KMS-11 (cell line): ENCODE data around the gene ZNF740.

Experiments
- H2AFZ ChIP-seq: fragments of 200-600 bp; sonication (generic); 2 replicates; pipeline ENCODE4 v1.6.1; 2016; ENCODE audit warnings: antibody characterized with exemption, mixed run types, low read depth
- H3K27ac ChIP-seq: fragments of 200-600 bp; sonication (generic); 2 replicates; pipeline ENCODE4 v1.6.1; 2016; ENCODE audit warnings: mild to moderate bottlenecking, mixed run types
- H3K27me3 ChIP-seq: fragments of 200-600 bp; sonication (generic); 2 replicates; pipeline ENCODE4 v1.6.1; 2017; ENCODE audit warnings: mild to moderate bottlenecking, low read depth, mixed run types, moderate library complexity; ENCODE audit not compliant: insufficient read depth
- H3K36me3 ChIP-seq: fragments of 200-600 bp; sonication (generic); 2 replicates; pipeline ENCODE4 v1.6.1; 2017; ENCODE audit warnings: mild to moderate bottlenecking, mixed run types; ENCODE audit not compliant: insufficient read depth
- H3K4me1 ChIP-seq: fragments of 200-600 bp; sonication (generic); 2 replicates; pipeline ENCODE4 v1.6.1; 2016; ENCODE audit warnings: mild to moderate bottlenecking, low read depth, mixed run types; ENCODE audit not compliant: poor library complexity, severe bottlenecking
- H3K4me2 ChIP-seq: fragments of 200-600 bp; sonication (generic); 2 replicates; pipeline ENCODE4 v1.7.0; 2016; ENCODE audit warnings: mild to moderate bottlenecking, mixed run types
- H3K4me3 ChIP-seq: fragments of 200-600 bp; sonication (generic); IDR thresholded peaks from 2 replicates; pipeline ENCODE4 v1.6.1; 2017; ENCODE audit warnings: low read depth, low read length, mixed read lengths; ENCODE audit not compliant: insufficient read depth
- H3K79me2 ChIP-seq: fragments of 200-600 bp; sonication (generic); 2 replicates; pipeline ENCODE4 v1.6.1; 2016; ENCODE audit warnings: low read depth, mixed run types; ENCODE audit not compliant: insufficient read depth
- H3K9ac ChIP-seq: fragments of 200-600 bp; sonication (generic); 2 replicates; pipeline ENCODE4 v1.6.1; 2016; ENCODE audit warnings: mild to moderate bottlenecking, mixed run types
- H4K20me1 ChIP-seq: fragments of 200-600 bp; sonication (generic); 2 replicates; pipeline ENCODE4 v1.6.1; 2016; ENCODE audit warnings: mild to moderate bottlenecking, mixed run types; ENCODE audit not compliant: insufficient read depth
- CTCF ChIP-seq: fragments of 200-600 bp; sonication (generic); conservative IDR thresholded peaks from 2 replicates; pipeline ENCODE4 v1.6.1; 2017; ENCODE audit warnings: low read depth, mild to moderate bottlenecking, antibody characterized with exemption, low read length, moderate library complexity, mixed read lengths

ZNF740 gene

GRCh38 chr12:53223389-53224060, 43.0 kb downstream of the ZNF740 start:
- Histone ChIP-seq H3K36me3 (no peaks in the 10 kb centered on the region), H3K27ac (no peak overlapping the region), H3K4me2 (peak overlapping the region; percentile 100; the same call in 1 of the 2 replicates), H2AFZ (no peak overlapping the region), H4K20me1 (no peaks in the 10 kb centered on the region), H3K9ac (no peak overlapping the region), H3K79me2 (peaks cover 12% of the 10 kb centered on the region; the same call in 1 of the 2 replicates), H3K27me3 (no peaks in the 10 kb centered on the region), H3K4me1 (peaks cover 46% of the 10 kb centered on the region), H3K4me3 (no peak overlapping the region)
- TF ChIP-seq CTCF, result no peak

GRCh38 chr12:53224061-53224896, 43.8 kb downstream of the ZNF740 start:
- peaks cover 42% of the 10 kb centered on the region for H3K4me1 ChIP-seq
- H3K9ac ChIP-seq, result no peak overlapping the region
- no peaks in the 10 kb centered on the region for H3K36me3 ChIP-seq
- no peak for TF ChIP-seq CTCF
- H3K27ac ChIP-seq, result no peak overlapping the region
- no peaks in the 10 kb centered on the region for H4K20me1 ChIP-seq
- H3K79me2 ChIP-seq, result peaks cover 6% of the 10 kb centered on the region; the same call in 1 of the 2 replicates
- no peak overlapping the region for H3K4me3 ChIP-seq
- no peak overlapping the region for H2AFZ ChIP-seq
- no peak overlapping the region; the same call in 1 of the 2 replicates for H3K4me2 ChIP-seq
- no peaks in the 10 kb centered on the region for H3K27me3 ChIP-seq

- no peak overlapping the region for H3K4me2 ChIP-seq
- H3K9ac ChIP-seq, result no peak overlapping the region
- TF ChIP-seq CTCF, result no peak
- H3K4me1 ChIP-seq, result peaks cover 36% of the 10 kb centered on the region
- no peaks in the 10 kb centered on the region for H3K27me3 ChIP-seq
- no peaks in the 10 kb centered on the region for H3K79me2 ChIP-seq
- H3K27ac ChIP-seq, result no peak overlapping the region
- H4K20me1 ChIP-seq, result no peaks in the 10 kb centered on the region
- no peak overlapping the region for H3K4me3 ChIP-seq
- H2AFZ ChIP-seq, result no peak overlapping the region
- no peaks in the 10 kb centered on the region for H3K36me3 ChIP-seq
Observed at GRCh38 chr12:53224897-53225634, 44.5 kb downstream of the ZNF740 start.

- H2AFZ ChIP-seq, result no peak overlapping the region
- no peak overlapping the region for H3K4me3 ChIP-seq
- no peak overlapping the region for H3K4me2 ChIP-seq
- H3K27ac ChIP-seq, result no peak overlapping the region
- H3K36me3 ChIP-seq, result no peaks in the 10 kb centered on the region
- TF ChIP-seq CTCF, result no peak
- peaks cover 40% of the 10 kb centered on the region for H3K4me1 ChIP-seq
- no peak overlapping the region for H3K9ac ChIP-seq
- H4K20me1 ChIP-seq, result no peaks in the 10 kb centered on the region
- H3K79me2 ChIP-seq, result peaks cover under 1% of the 10 kb centered on the region; the same call in 1 of the 2 replicates
- H3K27me3 ChIP-seq, result no peaks in the 10 kb centered on the region
Observed at GRCh38 chr12:53225635-53226424, 45.3 kb downstream of the ZNF740 start.
